ENCODE data around the gene DLG1.

DNA sequence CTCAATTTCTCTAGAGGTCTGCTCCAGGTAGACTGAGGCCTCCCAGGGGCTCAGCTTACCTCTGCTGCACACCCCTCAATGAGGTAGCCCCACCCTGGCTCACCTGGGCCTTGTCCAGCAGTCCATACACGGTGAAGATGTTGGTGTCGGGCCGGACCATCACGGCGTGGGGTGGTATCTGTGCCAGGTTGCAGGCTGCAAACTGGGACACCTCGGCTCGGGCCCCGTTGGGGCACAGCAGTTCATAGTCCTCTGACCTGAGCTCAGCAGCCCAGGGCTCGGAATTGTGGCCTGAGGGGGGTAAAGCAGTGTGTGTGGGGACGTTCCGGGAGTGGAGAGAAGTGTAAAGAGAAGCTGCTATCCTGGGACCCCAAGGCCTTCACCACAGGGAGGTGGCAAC, 292.0 kb downstream of the DLG1 start:
- TF ChIP-seq, protein P1, sequence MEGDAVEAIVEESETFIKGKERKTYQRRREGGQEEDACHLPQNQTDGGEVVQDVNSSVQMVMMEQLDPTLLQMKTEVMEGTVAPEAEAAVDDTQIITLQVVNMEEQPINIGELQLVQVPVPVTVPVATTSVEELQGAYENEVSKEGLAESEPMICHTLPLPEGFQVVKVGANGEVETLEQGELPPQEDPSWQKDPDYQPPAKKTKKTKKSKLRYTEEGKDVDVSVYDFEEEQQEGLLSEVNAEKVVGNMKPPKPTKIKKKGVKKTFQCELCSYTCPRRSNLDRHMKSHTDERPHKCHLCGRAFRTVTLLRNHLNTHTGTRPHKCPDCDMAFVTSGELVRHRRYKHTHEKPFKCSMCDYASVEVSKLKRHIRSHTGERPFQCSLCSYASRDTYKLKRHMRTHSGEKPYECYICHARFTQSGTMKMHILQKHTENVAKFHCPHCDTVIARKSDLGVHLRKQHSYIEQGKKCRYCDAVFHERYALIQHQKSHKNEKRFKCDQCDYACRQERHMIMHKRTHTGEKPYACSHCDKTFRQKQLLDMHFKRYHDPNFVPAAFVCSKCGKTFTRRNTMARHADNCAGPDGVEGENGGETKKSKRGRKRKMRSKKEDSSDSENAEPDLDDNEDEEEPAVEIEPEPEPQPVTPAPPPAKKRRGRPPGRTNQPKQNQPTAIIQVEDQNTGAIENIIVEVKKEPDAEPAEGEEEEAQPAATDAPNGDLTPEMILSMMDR (IDR thresholded peaks at IDR 0.05) = no peak
- no peak for TF ChIP-seq POLR2A (IDR thresholded peaks at IDR 0.05)
